HFF-Myc (cell line): ENCODE data around the gene LMAN2L.

Experiments used
- DNase-seq: peaks from one replicate; pipeline ENCODE4 v3.0.0-alpha.2; 2011; ENCODE audit warnings: low read depth; ENCODE audit errors: extremely low read depth
- H3K4me3 ChIP-seq: replicated peaks from 2 replicates; pipeline ENCODE4 v1.5.1; 2011; ENCODE audit warnings: low read depth, mild to moderate bottlenecking, control low read depth, low read length
- CTCF ChIP-seq: IDR thresholded peaks from 2 replicates; pipeline ENCODE4 v1.5.1; 2012; ENCODE audit warnings: mild to moderate bottlenecking, low read depth, low read length, control low read depth; ENCODE audit errors: missing control alignments

The LMAN2L gene

GRCh38 chr2:96694279-96694678 is 45.6 kb downstream of the LMAN2L start:
- no peak for DNase-seq
- TF ChIP-seq CTCF, result no peak

GRCh38 chr2:96693286-96694200 is 46.3 kb downstream of the LMAN2L start:
- DNase-seq, result no peak
- no peak for TF ChIP-seq CTCF
- H3K4me3 ChIP-seq, result no peak overlapping the region

More at GRCh38 chr2:96694279-96694678, 45.6 kb downstream of the LMAN2L start:
- H3K4me3 ChIP-seq, result no peak overlapping the region

- no peak for TF ChIP-seq CTCF
- DNase-seq, result no peak
- H3K4me3 ChIP-seq, result no peak overlapping the region
These were observed 47.5 kb downstream of the LMAN2L start for GRCh38 chr2:96692094-96692971.

- no peak for TF ChIP-seq CTCF
- H3K4me3 ChIP-seq, result no peak overlapping the region
- DNase-seq, result no peak
These were observed 48.7 kb downstream of the LMAN2L start for GRCh38 chr2:96691022-96691612.

- no peak for DNase-seq
- no peak overlapping the region for H3K4me3 ChIP-seq
- TF ChIP-seq CTCF, result no peak
These were observed 49.4 kb downstream of the LMAN2L start for GRCh38 chr2:96690306-96691021.

GRCh38 chr2:96689431-96689991 is 50.4 kb downstream of the LMAN2L start:
- no peak overlapping the region for H3K4me3 ChIP-seq
- no peak for DNase-seq
- TF ChIP-seq CTCF, result no peak
